GM13976 (cell line): ENCODE data around the gene NOS1AP.

ENCODE experiments used
- DNase-seq: peaks from one replicate; pipeline ENCODE4 v3.0.0; 2012; ENCODE audit warnings: low spot score
- CTCF ChIP-seq: IDR thresholded peaks from 2 replicates; pipeline ENCODE4 v1.5.1; 2012; ENCODE audit warnings: borderline replicate concordance, mild to moderate bottlenecking; ENCODE audit not compliant: insufficient read depth; ENCODE audit errors: extremely low read depth, missing control alignments, control extremely low read depth
- in situ Hi-C: fragments of 300-500 bp; cut with MboI; formaldehyde crosslinking; loops from one replicate; pipeline ENCODE4 v1.12.0; 2022; ENCODE audit warnings: low sequenced_read_pairs, mixed read lengths, inconsistent platforms; ENCODE audit not compliant: unreplicated experiment

NOS1AP gene

GRCh38 chr1:162385702-162386101 lies 316.2 kb downstream of the NOS1AP start:
- in situ Hi-C loops: no loop called here
- peak; percentile 12 for DNase-seq
- TF ChIP-seq CTCF: no peak

- peak; percentile 3 for DNase-seq
- in situ Hi-C loops: no loop called here
- TF ChIP-seq CTCF: no peak
Observed at GRCh38 chr1:162386292-162387225, 317.1 kb downstream of the NOS1AP start.

DNA sequence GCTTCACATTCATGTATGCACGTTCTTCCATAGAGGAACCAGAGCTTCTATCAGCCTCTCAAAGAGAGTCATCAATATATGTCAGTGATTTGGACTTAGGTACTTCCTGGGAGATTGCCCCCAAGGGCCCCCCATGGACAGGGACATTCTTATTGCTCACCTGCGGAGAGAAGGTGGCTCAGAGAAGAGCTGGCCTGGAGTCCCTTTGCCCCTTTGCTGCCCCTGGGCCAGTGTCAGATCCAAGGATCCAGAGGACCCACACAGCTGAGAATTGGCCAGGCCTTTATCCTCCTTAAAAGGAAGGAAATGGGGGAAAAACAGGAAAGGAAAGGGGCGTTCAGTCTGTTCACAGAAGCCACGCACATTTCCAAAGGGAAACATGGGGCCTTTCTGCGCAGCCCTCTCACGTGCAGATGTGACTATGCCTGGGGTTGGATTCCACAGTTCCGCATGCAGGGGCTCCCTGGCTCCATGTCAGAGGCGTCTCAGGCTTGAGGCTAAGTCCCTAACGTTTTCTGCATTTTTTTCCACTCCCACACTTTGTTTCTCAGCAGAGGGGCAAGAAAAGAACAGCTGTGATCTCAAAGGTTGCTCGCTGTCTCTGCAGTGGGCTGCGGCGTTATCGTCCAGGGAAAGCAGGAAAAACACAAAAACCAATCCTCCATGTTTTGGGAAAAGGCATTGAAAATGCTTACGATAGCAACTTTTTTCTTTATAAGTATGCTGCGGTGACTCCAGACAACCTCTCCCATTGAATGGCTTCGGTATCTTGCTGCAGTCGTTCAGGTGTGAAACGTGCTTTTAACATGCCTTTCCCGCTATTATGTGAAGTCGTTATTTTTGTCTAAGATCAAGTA lies 318.0 kb downstream of the NOS1AP start:
- in situ Hi-C loops: no loop called here
- TF ChIP-seq CTCF: no peak
- peak; percentile 4 for DNase-seq

DNA sequence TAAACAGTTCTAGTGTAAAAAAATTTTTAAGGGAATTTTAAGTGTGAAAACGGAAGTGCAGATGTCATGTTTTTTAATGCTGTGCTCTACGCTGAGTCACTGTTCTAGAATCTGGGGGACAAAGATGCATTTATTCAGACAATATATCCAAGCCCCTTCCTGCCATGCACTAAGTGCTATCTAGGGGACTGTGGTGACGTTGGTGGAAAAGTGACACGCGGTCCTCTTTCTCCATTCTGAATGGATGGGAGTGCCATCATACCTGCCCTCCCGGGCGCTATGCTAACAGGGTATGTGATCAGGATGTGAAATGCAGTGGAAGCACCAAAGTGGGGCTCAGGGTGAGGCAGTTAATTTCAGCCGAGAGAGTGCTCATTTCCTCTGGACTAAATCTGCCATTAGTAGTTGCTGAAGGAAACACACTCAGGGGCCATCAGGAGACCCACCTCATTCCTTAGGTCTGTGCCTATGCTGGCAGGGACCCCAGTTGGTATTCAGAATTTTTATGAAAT lies 318.6 kb downstream of the NOS1AP start:
- TF ChIP-seq CTCF: no peak
- in situ Hi-C loops: no loop called here

GRCh38 chr1:162388615-162389014 lies 319.1 kb downstream of the NOS1AP start:
- DNase-seq: peak; percentile 8
- TF ChIP-seq CTCF: no peak
- in situ Hi-C loops: no loop called here

More for the DNA sequence above, 318.6 kb downstream of the NOS1AP start:
- DNase-seq: peak; percentile 7
